Measurements from ENCODE around the gene FGF12.

FGF12 gene

DNA sequence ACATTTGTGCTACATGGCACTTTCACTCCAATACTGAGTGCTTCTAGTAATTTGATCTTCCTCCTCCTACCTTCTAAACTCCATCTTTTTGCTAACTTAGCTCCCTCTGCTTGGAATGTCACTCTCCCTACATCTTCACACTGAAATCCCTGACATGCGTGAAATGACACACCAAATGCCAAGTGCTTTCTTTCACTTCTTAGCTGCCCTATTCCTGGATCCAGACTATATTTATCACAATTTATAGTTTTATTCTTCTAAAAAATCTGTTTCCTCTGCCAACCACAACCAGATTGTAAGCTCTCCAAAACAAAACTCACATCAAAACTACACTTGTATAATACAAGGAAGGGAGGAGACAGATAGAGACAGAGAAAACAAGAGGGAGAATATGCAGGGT is 387.3 kb downstream of the FGF12 start:
- no peaks in the 10 kb centered on the region for H3F3A ChIP-seq (ENCODE audit: insufficient read depth, low read length)

DNA sequence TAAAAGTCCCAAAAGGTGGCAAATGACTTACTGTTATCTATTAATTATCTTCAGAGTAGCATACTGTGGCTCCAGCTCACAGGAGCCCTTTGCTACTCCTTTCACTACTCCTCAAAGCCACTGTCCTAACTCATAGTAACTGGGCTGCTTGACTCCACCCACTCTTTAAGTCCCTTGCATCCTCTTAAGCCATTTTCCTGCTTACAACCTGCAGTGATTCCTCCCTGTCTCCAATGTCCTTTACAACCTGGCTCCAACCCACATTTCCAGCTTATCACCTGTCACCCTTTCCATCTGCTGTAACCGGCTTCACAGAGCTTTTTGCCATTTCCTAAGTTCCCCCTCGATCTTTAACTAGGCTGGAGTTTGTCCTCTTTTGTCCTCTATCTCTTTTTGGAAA is 388.1 kb downstream of the FGF12 start:
- Histone ChIP-seq H3K9me3 (ENCODE audit: low read length) (no peaks in the 10 kb centered on the region), H3K4me2 (ENCODE audit: low read length) (no peak overlapping the region), H3F3A (ENCODE audit: insufficient read depth, low read length) (no peaks in the 10 kb centered on the region), H2AFZ (ENCODE audit: low read length) (no peak overlapping the region), H3K9ac (ENCODE audit: low read length) (no peak overlapping the region), H4K20me1 (ENCODE audit: insufficient read depth, low read length) (no peaks in the 10 kb centered on the region), H3K9me2 (ENCODE audit: low read depth, low read length) (no peaks in the 10 kb centered on the region), H3K79me2 (ENCODE audit: insufficient read depth, low read length) (no peaks in the 10 kb centered on the region), H3K27ac (ENCODE audit: low read depth, low read length, poor library complexity, severe bottlenecking) (no peak overlapping the region), H3K4me1 (ENCODE audit: insufficient read depth, low read length, severe bottlenecking) (no peaks in the 10 kb centered on the region), H3K36me3 (ENCODE audit: insufficient read depth, low read length) (no peaks in the 10 kb centered on the region), H3K4me3 (ENCODE audit: low read depth, low read length, poor library complexity, severe bottlenecking) (no peak overlapping the region), H3K27me3 (ENCODE audit: insufficient read depth, low read length) (no peaks in the 10 kb centered on the region)
- TF ChIP-seq EZH2 (IDR thresholded peaks at IDR 0.05; ENCODE audit: borderline replicate concordance, low read length): no peak
- TF ChIP-seq, protein P1, sequence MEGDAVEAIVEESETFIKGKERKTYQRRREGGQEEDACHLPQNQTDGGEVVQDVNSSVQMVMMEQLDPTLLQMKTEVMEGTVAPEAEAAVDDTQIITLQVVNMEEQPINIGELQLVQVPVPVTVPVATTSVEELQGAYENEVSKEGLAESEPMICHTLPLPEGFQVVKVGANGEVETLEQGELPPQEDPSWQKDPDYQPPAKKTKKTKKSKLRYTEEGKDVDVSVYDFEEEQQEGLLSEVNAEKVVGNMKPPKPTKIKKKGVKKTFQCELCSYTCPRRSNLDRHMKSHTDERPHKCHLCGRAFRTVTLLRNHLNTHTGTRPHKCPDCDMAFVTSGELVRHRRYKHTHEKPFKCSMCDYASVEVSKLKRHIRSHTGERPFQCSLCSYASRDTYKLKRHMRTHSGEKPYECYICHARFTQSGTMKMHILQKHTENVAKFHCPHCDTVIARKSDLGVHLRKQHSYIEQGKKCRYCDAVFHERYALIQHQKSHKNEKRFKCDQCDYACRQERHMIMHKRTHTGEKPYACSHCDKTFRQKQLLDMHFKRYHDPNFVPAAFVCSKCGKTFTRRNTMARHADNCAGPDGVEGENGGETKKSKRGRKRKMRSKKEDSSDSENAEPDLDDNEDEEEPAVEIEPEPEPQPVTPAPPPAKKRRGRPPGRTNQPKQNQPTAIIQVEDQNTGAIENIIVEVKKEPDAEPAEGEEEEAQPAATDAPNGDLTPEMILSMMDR (IDR thresholded peaks at IDR 0.05; ENCODE audit: low read length): no peak

More for the DNA sequence above, 387.3 kb downstream of the FGF12 start:
- H3K27me3 ChIP-seq (ENCODE audit: insufficient read depth, low read length): no peaks in the 10 kb centered on the region
- no peaks in the 10 kb centered on the region for H4K20me1 ChIP-seq (ENCODE audit: insufficient read depth, low read length)
- H3K4me3 ChIP-seq (ENCODE audit: low read depth, low read length, poor library complexity, severe bottlenecking): no peak overlapping the region
- H3K9me2 ChIP-seq (ENCODE audit: low read depth, low read length): no peaks in the 10 kb centered on the region
- TF ChIP-seq EZH2 (IDR thresholded peaks at IDR 0.05; ENCODE audit: borderline replicate concordance, low read length): no peak
- H3K9me3 ChIP-seq (ENCODE audit: low read length): no peaks in the 10 kb centered on the region
- no peak overlapping the region for H3K27ac ChIP-seq (ENCODE audit: low read depth, low read length, poor library complexity, severe bottlenecking)
- no peaks in the 10 kb centered on the region for H3K79me2 ChIP-seq (ENCODE audit: insufficient read depth, low read length)
- H3K4me1 ChIP-seq (ENCODE audit: insufficient read depth, low read length, severe bottlenecking): no peaks in the 10 kb centered on the region
- H3K4me2 ChIP-seq (ENCODE audit: low read length): no peak overlapping the region
- H3K9ac ChIP-seq (ENCODE audit: low read length): no peak overlapping the region
- H2AFZ ChIP-seq (ENCODE audit: low read length): no peak overlapping the region
- no peaks in the 10 kb centered on the region for H3K36me3 ChIP-seq (ENCODE audit: insufficient read depth, low read length)

DNA sequence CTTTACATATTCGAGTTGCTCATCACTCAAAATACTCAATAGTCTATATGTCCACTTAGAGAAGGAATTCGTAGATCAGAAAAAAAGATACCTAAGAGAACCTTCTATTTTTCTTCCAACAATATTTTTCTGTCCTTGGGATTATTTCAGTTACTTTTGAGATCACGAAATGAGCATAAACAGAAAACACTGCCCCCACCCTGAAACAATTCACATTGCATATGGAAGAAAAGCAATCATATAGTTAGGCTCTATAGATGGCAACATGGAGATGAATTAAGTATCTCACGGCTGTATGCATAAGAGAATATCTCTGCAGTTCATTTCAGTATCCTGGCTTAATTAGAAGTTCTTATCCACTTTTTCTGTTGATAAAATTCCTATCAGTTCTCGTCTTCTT is 391.1 kb downstream of the FGF12 start:
- Histone ChIP-seq H3K79me2 (ENCODE audit: insufficient read depth, low read length) (no peaks in the 10 kb centered on the region), H3F3A (ENCODE audit: insufficient read depth, low read length) (no peaks in the 10 kb centered on the region), H3K27me3 (ENCODE audit: insufficient read depth, low read length) (no peaks in the 10 kb centered on the region), H3K27ac (ENCODE audit: low read depth, low read length, poor library complexity, severe bottlenecking) (no peak overlapping the region), H3K4me3 (ENCODE audit: low read depth, low read length, poor library complexity, severe bottlenecking) (no peak overlapping the region), H3K4me1 (ENCODE audit: insufficient read depth, low read length, severe bottlenecking) (no peaks in the 10 kb centered on the region), H4K20me1 (ENCODE audit: insufficient read depth, low read length) (no peaks in the 10 kb centered on the region), H3K4me2 (ENCODE audit: low read length) (no peak overlapping the region), H2AFZ (ENCODE audit: low read length) (no peak overlapping the region), H3K36me3 (ENCODE audit: insufficient read depth, low read length) (no peaks in the 10 kb centered on the region), H3K9me3 (ENCODE audit: low read length) (no peaks in the 10 kb centered on the region), H3K9me2 (ENCODE audit: low read depth, low read length) (no peaks in the 10 kb centered on the region), H3K9ac (ENCODE audit: low read length) (no peak overlapping the region)
- TF ChIP-seq, protein P1 (IDR thresholded peaks at IDR 0.05; ENCODE audit: low read length): peak; percentile 9; the same call in 1 of the 2 replicates
- TF ChIP-seq EZH2 (IDR thresholded peaks at IDR 0.05; ENCODE audit: borderline replicate concordance, low read length): no peak
